ENCODE data around the gene CCT3.

CCT3 gene

GRCh38 chr1:156319664-156320063, 18.4 kb downstream of the CCT3 start:
- no peak for DNase-seq

- DNase-seq: no peak
Measured at GRCh38 chr1:156316909-156317308, 21.2 kb downstream of the CCT3 start.

- no peak for DNase-seq
Measured at GRCh38 chr1:156310962-156311361, 27.1 kb downstream of the CCT3 start.

GRCh38 chr1:156308078-156308477, 30.0 kb downstream of the CCT3 start:
- DNase-seq: no peak

GRCh38 chr1:156305215-156305614, 32.9 kb downstream of the CCT3 start:
- DNase-seq: no peak

- no peak for DNase-seq
Measured at GRCh38 chr1:156303241-156303640, 34.9 kb downstream of the CCT3 start.

- DNase-seq: no peak
Measured at GRCh38 chr1:156298852-156299357, 39.2 kb downstream of the CCT3 start, which contains the start of gene VHLL. TSS of gene VHLL (minus strand) at chr1:156299307. CDS start at chr1:156299189, 118 bp downstream.

GRCh38 chr1:156295391-156295947, 42.6 kb downstream of the CCT3 start, which contains the start of gene GLMP:
TSS of gene GLMP (minus strand) at chr1:156295679. CDS start at chr1:156295645, 34 bp downstream.
- DNase-seq: peak; percentile 45

- no peak for DNase-seq
Measured at GRCh38 chr1:156293895-156294294, 44.2 kb downstream of the CCT3 start.

GRCh38 chr1:156293098-156293434, 45.0 kb downstream of the CCT3 start:
- DNase-seq: no peak

GRCh38 chr1:156291226-156292061, 46.6 kb downstream of the CCT3 start:
- peak; percentile 89 for DNase-seq

GRCh38 chr1:156289857-156290256, 48.2 kb downstream of the CCT3 start:
- DNase-seq: no peak

GRCh38 chr1:156286061-156286460, 52.0 kb downstream of the CCT3 start:
- no peak for DNase-seq

- no peak for DNase-seq
Measured at GRCh38 chr1:156285437-156285836, 52.7 kb downstream of the CCT3 start.

- no peak for DNase-seq
Measured at GRCh38 chr1:156284757-156285156, 53.3 kb downstream of the CCT3 start.

- DNase-seq: no peak
Measured at GRCh38 chr1:156284112-156284511, 54.0 kb downstream of the CCT3 start, which contains the start of gene TMEM79. TSS of gene TMEM79 (plus strand) at chr1:156284325. CDS start at chr1:156285227, 902 bp downstream.

- no peak for DNase-seq
Measured at GRCh38 chr1:156283521-156283920, 54.6 kb downstream of the CCT3 start.

- DNase-seq: peak; percentile 94
Measured at GRCh38 chr1:156282479-156283222, 55.4 kb downstream of the CCT3 start, which contains the start of gene SMG5. TSS of gene SMG5 (minus strand) at chr1:156282825. CDS start at chr1:156282680, 145 bp downstream.

GRCh38 chr1:156281693-156282478, 56.2 kb downstream of the CCT3 start:
- no peak for DNase-seq

- DNase-seq: no peak
Measured at GRCh38 chr1:156281281-156281680, 56.8 kb downstream of the CCT3 start.

- no peak for DNase-seq
Measured at GRCh38 chr1:156279837-156280236, 58.3 kb downstream of the CCT3 start.

- DNase-seq: no peak
Measured at GRCh38 chr1:156276966-156277381, 61.1 kb downstream of the CCT3 start.

Data from retina (tissue), 1 donor.